Cardiac muscle cell (in vitro differentiated cells and primary cell): Measurements from ENCODE around the gene ERC1. TPM values are rescaled to one million over a fixed set of nuclear protein-coding genes. Genes with fewer than 3 reads are reported as not detected.

Experiments used
- DNase-seq, 2 donors: peaks; one replicate each; pipeline versions ENCODE4 v3.0.0 to v3.0.0-alpha.2; 2010 to 2017; ENCODE audit warnings: low read depth in 1 of 2, low spot score in 1 of 2
- H3K27ac ChIP-seq: fragments of 200-600 bp; sonication (generic); 2 replicates; pipeline ENCODE4 v1.5.1; 2016
- H3K27me3 ChIP-seq: fragments of 200-600 bp; sonication (generic); 2 replicates; pipeline ENCODE4 v1.6.0; 2016; ENCODE audit warnings: control low read depth
- H3K36me3 ChIP-seq: fragments of 200-600 bp; sonication (generic); 2 replicates; pipeline ENCODE4 v1.5.1; 2016; ENCODE audit warnings: control low read depth
- H3K4me1 ChIP-seq: fragments of 200-600 bp; sonication (generic); 2 replicates; pipeline ENCODE4 v1.8.1; 2017; ENCODE audit warnings: low read depth, mild to moderate bottlenecking, mixed run types
- H3K4me3 ChIP-seq: fragments of 200-600 bp; sonication (generic); 2 replicates; pipeline ENCODE4 v1.5.1; 2016; ENCODE audit warnings: mild to moderate bottlenecking
- H3K9me3 ChIP-seq: fragments of 200-600 bp; sonication (generic); 2 replicates; pipeline ENCODE4 v1.5.1; 2017; ENCODE audit warnings: low read depth, mild to moderate bottlenecking, control low read depth
- polyA plus RNA-seq: library from polyadenylated mRNA; unstranded; fragments of >200 nt; fragmentation: Nextera tagmentation; extraction: Ambion mirVana; gene quantifications from 2 replicates; pipeline ENCODE4 v1.2.1, GENCODE V29; 2016
- total RNA-seq: library from RNA; depleted of rRNA; stranded (reverse); fragments of >200 nt; gene quantifications from 2 replicates; pipeline ENCODE4 v1.2.3, GENCODE V29; 2016
- TF ChIP-seq, protein P1 (sequence below): IDR thresholded peaks from 2 replicates; pipeline ENCODE4 v1.5.1; 2012; ENCODE audit warnings: low read depth, mild to moderate bottlenecking, low read length

The ERC1 gene
- total RNA-seq = 25.8 and 46.3 TPM in 2 replicates
- polyA plus RNA-seq = 34.1 and 35.7 TPM in 2 replicates

DNA sequence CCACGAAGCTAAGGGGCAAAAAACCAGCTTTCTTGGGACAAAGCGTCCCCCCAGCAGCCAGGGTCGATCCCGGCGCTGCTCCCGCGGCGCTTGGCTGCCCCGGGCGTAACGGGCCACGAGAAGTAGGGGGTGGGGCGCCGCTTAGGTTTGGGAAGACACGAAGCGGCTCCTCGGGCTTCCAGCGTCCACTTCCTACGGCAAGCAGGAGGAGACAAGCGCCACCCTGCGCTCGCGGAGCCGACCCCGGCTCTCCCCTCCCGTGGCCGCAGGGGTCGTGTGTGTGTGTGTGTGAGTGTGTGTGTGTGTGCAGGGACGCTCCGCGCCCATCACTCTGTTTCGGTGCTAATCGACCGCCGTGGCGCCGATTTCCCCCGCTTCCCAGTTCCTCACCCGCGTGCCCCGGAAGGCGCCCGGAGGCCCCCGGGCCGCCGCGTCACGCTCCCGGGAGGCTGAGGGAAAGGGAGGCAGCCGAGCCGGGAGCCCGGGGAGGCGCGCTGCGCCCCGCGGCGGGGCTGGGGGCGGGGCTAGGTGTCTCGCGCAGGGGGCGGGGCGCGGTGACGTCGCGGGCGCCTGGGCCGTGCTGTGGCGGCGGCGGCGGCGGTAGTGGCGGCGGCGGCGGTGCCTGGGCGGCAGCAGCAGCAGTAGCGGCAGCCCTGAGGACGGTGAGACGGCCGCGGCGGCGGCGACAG lies at the start of gene ERC1:
ERC1 (plus strand) TSS at position 563 of the 689 bp plus-strand sequence. CDS start 36,681 bp downstream, outside the sequence.
- TF ChIP-seq, protein P1, sequence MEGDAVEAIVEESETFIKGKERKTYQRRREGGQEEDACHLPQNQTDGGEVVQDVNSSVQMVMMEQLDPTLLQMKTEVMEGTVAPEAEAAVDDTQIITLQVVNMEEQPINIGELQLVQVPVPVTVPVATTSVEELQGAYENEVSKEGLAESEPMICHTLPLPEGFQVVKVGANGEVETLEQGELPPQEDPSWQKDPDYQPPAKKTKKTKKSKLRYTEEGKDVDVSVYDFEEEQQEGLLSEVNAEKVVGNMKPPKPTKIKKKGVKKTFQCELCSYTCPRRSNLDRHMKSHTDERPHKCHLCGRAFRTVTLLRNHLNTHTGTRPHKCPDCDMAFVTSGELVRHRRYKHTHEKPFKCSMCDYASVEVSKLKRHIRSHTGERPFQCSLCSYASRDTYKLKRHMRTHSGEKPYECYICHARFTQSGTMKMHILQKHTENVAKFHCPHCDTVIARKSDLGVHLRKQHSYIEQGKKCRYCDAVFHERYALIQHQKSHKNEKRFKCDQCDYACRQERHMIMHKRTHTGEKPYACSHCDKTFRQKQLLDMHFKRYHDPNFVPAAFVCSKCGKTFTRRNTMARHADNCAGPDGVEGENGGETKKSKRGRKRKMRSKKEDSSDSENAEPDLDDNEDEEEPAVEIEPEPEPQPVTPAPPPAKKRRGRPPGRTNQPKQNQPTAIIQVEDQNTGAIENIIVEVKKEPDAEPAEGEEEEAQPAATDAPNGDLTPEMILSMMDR = no peak
- H3K27ac ChIP-seq = peak within 1 kb of the TSS; percentile 97
- peak; percentile 92 to 94 for DNase-seq

DNA sequence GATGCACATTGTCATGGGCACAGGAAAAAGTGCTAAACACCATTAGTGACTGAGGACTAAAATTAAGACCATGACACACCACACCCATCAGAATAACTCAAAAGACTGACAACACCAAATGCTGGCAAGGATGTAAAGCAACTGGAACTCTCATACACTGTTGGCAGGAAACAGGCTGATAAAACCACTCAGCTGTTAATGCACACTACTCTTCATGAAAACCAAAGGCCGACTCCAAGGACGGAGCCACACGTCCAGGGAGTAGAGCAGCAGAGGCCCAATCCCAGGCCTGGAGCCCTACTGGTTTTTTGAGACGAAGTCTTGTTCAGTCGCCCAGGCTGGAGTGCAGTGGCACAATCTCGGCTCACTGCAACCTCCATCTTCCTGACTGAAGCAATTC lies 48.0 kb upstream of the ERC1 start:
- peaks cover 3% of the 10 kb centered on the region for H3K36me3 ChIP-seq
- DNase-seq = no peak
- no peaks in the 10 kb centered on the region for H3K9me3 ChIP-seq
- no peak overlapping the region for H3K27ac ChIP-seq
- no peak overlapping the region for H3K4me3 ChIP-seq
- H3K4me1 ChIP-seq = no peaks in the 10 kb centered on the region
- TF ChIP-seq, protein P1 = no peak
- no peaks in the 10 kb centered on the region for H3K27me3 ChIP-seq

More for the DNA sequence above, at the start of gene ERC1:
- Histone ChIP-seq H3K4me1 (peaks cover 28% of the 10 kb centered on the region), H3K36me3 (no peaks in the 10 kb centered on the region), H3K4me3 (peak within 1 kb of the TSS; percentile 99), H3K27me3 (no peaks in the 10 kb centered on the region), H3K9me3 (no peaks in the 10 kb centered on the region)

DNA sequence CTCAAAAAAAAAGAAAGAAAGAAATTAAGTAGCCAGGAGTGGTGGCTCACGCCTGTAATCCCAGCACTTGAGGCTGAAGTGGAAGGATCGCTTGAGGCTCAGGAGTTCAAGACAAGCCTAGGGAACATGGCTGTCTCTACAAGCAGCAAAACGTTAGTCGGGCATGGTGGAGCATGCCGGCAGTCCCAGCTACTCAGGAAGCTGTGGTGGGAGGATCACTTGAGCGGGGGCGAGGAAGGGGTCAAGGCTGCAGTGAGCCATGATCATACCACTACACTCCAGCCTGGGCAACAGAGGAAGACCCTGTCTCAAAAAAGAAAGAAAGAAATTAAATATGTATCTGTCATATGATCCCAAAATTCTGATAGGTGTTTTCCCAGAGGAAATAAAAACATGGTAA lies 46.8 kb upstream of the ERC1 start:
- Histone ChIP-seq H3K27me3 (no peaks in the 10 kb centered on the region), H3K36me3 (peaks cover 3% of the 10 kb centered on the region), H3K4me1 (peaks cover 6% of the 10 kb centered on the region), H3K4me3 (no peak overlapping the region), H3K27ac (no peak overlapping the region), H3K9me3 (no peaks in the 10 kb centered on the region)
- DNase-seq = no peak
- TF ChIP-seq, protein P1 = no peak

DNA sequence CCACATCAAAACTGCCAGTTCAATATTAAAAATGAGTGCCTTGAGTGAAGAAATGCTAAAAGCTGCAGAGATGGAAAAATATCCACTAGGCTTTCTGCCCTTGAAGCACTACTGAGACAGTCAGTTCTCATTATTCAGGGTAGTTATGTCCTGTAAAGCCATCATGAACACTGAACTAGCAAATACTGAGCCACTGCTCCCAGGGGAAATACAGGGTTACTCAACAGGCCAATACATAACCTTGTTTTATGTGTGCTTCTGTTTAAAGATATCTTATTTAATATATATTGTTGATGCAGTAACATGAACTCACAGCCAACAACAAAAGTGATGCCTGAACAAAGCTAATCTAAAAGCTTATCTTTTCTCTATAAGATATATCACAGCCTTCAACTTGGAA lies 44.8 kb upstream of the ERC1 start:
- Histone ChIP-seq H3K9me3 (no peaks in the 10 kb centered on the region), H3K4me3 (no peak overlapping the region), H3K27me3 (no peaks in the 10 kb centered on the region), H3K4me1 (peaks cover 6% of the 10 kb centered on the region), H3K27ac (peak overlapping the region; percentile 48), H3K36me3 (peaks cover 3% of the 10 kb centered on the region)
- TF ChIP-seq, protein P1 = no peak
- peak in 1 of 2 donors; percentile 13 for DNase-seq

DNA sequence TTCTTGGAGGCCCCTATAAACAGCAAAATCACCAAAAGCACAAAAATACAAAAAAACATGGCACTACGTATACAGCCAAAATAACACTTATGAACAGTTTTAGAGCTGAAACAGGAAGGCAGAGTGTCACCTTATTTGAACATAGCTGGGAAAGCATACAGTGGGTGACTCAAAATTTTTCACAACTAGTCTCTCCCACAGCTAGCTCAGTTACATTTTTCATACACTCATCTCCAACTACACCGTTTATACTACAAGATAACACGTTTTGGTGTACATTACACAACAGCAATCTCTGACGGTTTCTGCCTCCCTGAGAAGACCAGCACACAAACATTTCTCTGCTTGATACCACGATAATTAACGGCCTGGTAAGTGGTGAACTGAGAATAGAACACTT lies 44.4 kb upstream of the ERC1 start:
- H3K4me1 ChIP-seq = peaks cover 6% of the 10 kb centered on the region
- H3K27me3 ChIP-seq = no peaks in the 10 kb centered on the region
- peaks cover 3% of the 10 kb centered on the region for H3K36me3 ChIP-seq
- TF ChIP-seq, protein P1 = no peak
- H3K27ac ChIP-seq = peak overlapping the region; percentile 48
- no peak overlapping the region for H3K4me3 ChIP-seq
- H3K9me3 ChIP-seq = no peaks in the 10 kb centered on the region
- peak in 1 of 2 donors; percentile 37 for DNase-seq
